HepG2 (cell line): ENCODE measurements around the gene CDX2. TPM values are rescaled to one million over a fixed set of nuclear protein-coding genes. Genes with fewer than 3 reads are reported as not detected.

Experiments used
- ELF4 ChIP-seq: sonication (generic); formaldehyde crosslinking; IDR thresholded peaks from 2 replicates; pipeline ENCODE4 v1.5.0; 2020; ENCODE audit warnings: missing genetic modification reagents, mild to moderate bottlenecking, moderate library complexity, borderline replicate concordance
- FLYWCH1 ChIP-seq: sonication (generic); formaldehyde crosslinking; IDR thresholded peaks from 2 replicates; pipeline ENCODE4 v1.8.1; 2023; ENCODE audit warnings: mild to moderate bottlenecking, missing genetic modification reagents
- MEIS2 ChIP-seq: sonication (generic); formaldehyde crosslinking; IDR thresholded peaks from 2 replicates; pipeline ENCODE4 v1.9.0; 2021; ENCODE audit warnings: mild to moderate bottlenecking, missing genetic modification reagents
- POLR2G ChIP-seq: fragments of 200-400 bp; formaldehyde crosslinking; IDR thresholded peaks from 2 replicates; pipeline ENCODE4 v1.6.1; 2018; ENCODE audit warnings: mild to moderate bottlenecking, low read depth, low read length, moderate library complexity
- SRSF4 ChIP-seq: fragments of 200-400 bp; formaldehyde crosslinking; IDR thresholded peaks from one replicate; pipeline ENCODE4 v1.6.1; 2018; ENCODE audit warnings: mild to moderate bottlenecking, low read depth, low read length, moderate library complexity; ENCODE audit not compliant: poor library complexity, severe bottlenecking
- ZFP36L2 ChIP-seq: sonication (generic); formaldehyde crosslinking; IDR thresholded peaks from 2 replicates; pipeline ENCODE4 v1.4.0; 2020; ENCODE audit warnings: missing genetic modification reagents
- polyA plus RNA-seq, 8 experiments: library from polyadenylated mRNA; depleted of rRNA in 3 of 8; stranded (reverse) in 7 of 8; unstranded in 1 of 8; fragments of >200 nt; fragmentation: Illumina TruSeq in 4 of 8; extraction: Trizol in 4 of 8; gene quantifications; 2 replicates each; pipeline versions ENCODE4 v1.2.1 to v1.2.3, GENCODE V29; 2011 to 2016; ENCODE audit warnings: low read depth in 4 of 8, missing spikeins in 1 of 8, mixed read lengths in 1 of 8; ENCODE audit not compliant: insufficient read depth in 1 of 8
- total RNA-seq, 5 experiments: library from RNA; depleted of rRNA; stranded (reverse); fragments of >200 nt; fragmentation: Illumina TruSeq; extraction: Trizol; gene quantifications; 2 replicates each; pipeline ENCODE4 v1.2.3, GENCODE V29; 2016; ENCODE audit warnings: low read depth in 1 of 5
- TF ChIP-seq, protein P1 (sequence below): sonication (generic); formaldehyde crosslinking; IDR thresholded peaks from 2 replicates; pipeline ENCODE4 v1.5.0; 2020; ENCODE audit warnings: missing genetic modification reagents
- TF ChIP-seq, protein P2 (sequence below): sonication (generic); formaldehyde crosslinking; IDR thresholded peaks from 2 replicates; pipeline ENCODE4 v1.8.1; 2022; ENCODE audit warnings: low read depth, mild to moderate bottlenecking, missing genetic modification reagents
- TF ChIP-seq, protein P3 (sequence below): sonication (generic); formaldehyde crosslinking; IDR thresholded peaks from 2 replicates; pipeline ENCODE4 v1.8.1; 2023; ENCODE audit warnings: mild to moderate bottlenecking, missing genetic modification reagents

The CDX2 gene
- total and polyA plus RNA-seq, 2 of the 13 experiments (the other 11 are each of a cell fraction or from before 2014, with no cell fraction given) = 0.04 TPM; not detected in 1

DNA sequence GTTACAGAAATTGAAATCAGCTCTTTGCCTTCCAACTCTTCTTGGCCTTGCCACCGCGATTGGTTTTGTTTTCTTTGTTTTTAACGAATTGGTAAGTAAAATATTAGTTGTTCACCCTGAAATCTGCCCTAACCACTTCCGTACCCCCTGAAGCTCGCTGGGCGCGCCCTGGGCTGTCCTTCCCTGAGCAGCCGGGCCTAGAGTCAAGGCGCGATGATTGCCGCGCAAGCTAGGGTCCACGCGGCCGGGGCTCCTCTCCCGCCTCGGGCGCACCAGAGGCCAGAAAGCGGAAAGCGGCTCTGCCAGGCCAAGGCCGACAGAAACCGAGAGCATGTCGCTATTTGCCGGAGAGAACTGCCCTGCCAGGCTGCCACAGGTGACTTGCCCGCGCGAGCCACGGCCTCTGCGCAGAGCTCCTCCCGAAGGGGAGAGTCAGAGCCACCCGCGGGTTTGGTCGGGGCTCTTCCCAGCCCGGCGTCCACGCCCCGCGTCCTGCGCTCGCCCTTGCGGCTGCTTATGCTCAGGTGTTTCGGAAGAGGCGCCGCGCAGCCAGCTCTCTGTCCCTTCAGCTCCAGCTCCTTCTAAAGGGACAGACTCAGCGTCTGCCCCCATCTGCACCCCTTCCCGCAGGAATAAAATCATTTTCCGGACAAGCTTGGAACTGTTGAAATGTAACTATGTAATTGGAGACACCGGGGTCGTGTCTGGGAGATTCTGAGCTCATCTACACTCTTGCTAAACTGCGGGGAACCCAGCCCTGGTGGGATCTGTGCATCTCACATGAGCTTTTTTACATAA lies 6.6 kb upstream of the CDX2 start (continued):
- TF ChIP-seq MEIS2 (CRISPR knock-in tag) = no peak
- no peak for TF ChIP-seq POLR2G
- TF ChIP-seq, protein P1, sequence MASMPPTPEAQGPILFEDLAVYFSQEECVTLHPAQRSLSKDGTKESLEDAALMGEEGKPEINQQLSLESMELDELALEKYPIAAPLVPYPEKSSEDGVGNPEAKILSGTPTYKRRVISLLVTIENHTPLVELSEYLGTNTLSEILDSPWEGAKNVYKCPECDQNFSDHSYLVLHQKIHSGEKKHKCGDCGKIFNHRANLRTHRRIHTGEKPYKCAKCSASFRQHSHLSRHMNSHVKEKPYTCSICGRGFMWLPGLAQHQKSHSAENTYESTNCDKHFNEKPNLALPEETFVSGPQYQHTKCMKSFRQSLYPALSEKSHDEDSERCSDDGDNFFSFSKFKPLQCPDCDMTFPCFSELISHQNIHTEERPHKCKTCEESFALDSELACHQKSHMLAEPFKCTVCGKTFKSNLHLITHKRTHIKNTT (CRISPR knock-in tag) = no peak
- no peak for TF ChIP-seq ZFP36L2 (CRISPR knock-in tag)
- TF ChIP-seq, protein P2, sequence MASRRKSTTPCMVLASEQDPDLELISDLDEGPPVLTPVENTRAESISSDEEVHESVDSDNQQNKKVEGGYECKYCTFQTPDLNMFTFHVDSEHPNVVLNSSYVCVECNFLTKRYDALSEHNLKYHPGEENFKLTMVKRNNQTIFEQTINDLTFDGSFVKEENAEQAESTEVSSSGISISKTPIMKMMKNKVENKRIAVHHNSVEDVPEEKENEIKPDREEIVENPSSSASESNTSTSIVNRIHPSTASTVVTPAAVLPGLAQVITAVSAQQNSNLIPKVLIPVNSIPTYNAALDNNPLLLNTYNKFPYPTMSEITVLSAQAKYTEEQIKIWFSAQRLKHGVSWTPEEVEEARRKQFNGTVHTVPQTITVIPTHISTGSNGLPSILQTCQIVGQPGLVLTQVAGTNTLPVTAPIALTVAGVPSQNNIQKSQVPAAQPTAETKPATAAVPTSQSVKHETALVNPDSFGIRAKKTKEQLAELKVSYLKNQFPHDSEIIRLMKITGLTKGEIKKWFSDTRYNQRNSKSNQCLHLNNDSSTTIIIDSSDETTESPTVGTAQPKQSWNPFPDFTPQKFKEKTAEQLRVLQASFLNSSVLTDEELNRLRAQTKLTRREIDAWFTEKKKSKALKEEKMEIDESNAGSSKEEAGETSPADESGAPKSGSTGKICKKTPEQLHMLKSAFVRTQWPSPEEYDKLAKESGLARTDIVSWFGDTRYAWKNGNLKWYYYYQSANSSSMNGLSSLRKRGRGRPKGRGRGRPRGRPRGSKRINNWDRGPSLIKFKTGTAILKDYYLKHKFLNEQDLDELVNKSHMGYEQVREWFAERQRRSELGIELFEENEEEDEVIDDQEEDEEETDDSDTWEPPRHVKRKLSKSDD (CRISPR knock-in tag) = no peak
- no peak for TF ChIP-seq FLYWCH1 (CRISPR knock-in tag)
- TF ChIP-seq, protein P3, sequence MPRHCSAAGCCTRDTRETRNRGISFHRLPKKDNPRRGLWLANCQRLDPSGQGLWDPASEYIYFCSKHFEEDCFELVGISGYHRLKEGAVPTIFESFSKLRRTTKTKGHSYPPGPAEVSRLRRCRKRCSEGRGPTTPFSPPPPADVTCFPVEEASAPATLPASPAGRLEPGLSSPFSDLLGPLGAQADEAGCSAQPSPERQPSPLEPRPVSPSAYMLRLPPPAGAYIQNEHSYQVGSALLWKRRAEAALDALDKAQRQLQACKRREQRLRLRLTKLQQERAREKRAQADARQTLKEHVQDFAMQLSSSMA (CRISPR knock-in tag) = no peak
- TF ChIP-seq ELF4 = no peak
- TF ChIP-seq SRSF4 = no peak
- TF ChIP-seq, all 625 proteins: peak for 0
